Ecto neural progenitor cell (in vitro differentiated cells): ENCODE data around the gene MATK.

ENCODE experiments used
- DNase-seq: peaks from one replicate; pipeline ENCODE4 v3.0.0-alpha.2; 2018; ENCODE audit warnings: low spot score

The MATK gene

GRCh38 chr19:3788996-3789778, 3.0 kb upstream of the MATK start:
- DNase-seq = no peak

- DNase-seq = no peak
Observed at GRCh38 chr19:3785451-3785937, 687 bp downstream of the MATK start.

- DNase-seq = no peak
Observed at GRCh38 chr19:3784607-3785450, 1.4 kb downstream of the MATK start.

- DNase-seq = no peak
Observed at GRCh38 chr19:3783660-3784584, 2.3 kb downstream of the MATK start.

GRCh38 chr19:3782903-3783302, 3.3 kb downstream of the MATK start:
- peak; percentile 37 for DNase-seq

GRCh38 chr19:3782330-3782729, 3.9 kb downstream of the MATK start:
- DNase-seq = no peak

GRCh38 chr19:3781603-3782002, 4.6 kb downstream of the MATK start:
- DNase-seq = no peak

GRCh38 chr19:3780786-3781304, 5.3 kb downstream of the MATK start:
- no peak for DNase-seq

- no peak for DNase-seq
Observed at GRCh38 chr19:3778899-3779723, 7.1 kb downstream of the MATK start.

GRCh38 chr19:3778104-3778867, 7.9 kb downstream of the MATK start:
- DNase-seq = no peak

- DNase-seq = no peak
Observed at GRCh38 chr19:3776479-3777040, 9.6 kb downstream of the MATK start.

- DNase-seq = no peak
Observed at GRCh38 chr19:3775831-3776230, 10.3 kb downstream of the MATK start.

GRCh38 chr19:3775374-3775711, 10.8 kb downstream of the MATK start:
- no peak for DNase-seq

GRCh38 chr19:3774621-3775373, 11.4 kb downstream of the MATK start:
- DNase-seq = no peak

- no peak for DNase-seq
Observed at GRCh38 chr19:3773814-3774515, 12.2 kb downstream of the MATK start.

GRCh38 chr19:3771906-3772455, 14.2 kb downstream of the MATK start, which contains the start of gene RAX2:
RAX2 (minus strand) TSS chr19:3772228; CDS start chr19:3771742, 486 bp downstream.
- no peak for DNase-seq

GRCh38 chr19:3771000-3771905, 14.9 kb downstream of the MATK start:
- DNase-seq = no peak
